ENCODE data around the gene KCTD20. TPM values are rescaled to one million over a fixed set of nuclear protein-coding genes. Genes with fewer than 3 reads are reported as not detected.
A peak's percentile ranks its signal among the peaks of the same experiment; 100 is the strongest.

The KCTD20 gene
- total and polyA plus RNA-seq, 9 of the 15 experiments (the other 6 are each of a cell fraction or from before 2014, with no cell fraction given) = 28.9 to 160 (median 70.6) TPM

DNA sequence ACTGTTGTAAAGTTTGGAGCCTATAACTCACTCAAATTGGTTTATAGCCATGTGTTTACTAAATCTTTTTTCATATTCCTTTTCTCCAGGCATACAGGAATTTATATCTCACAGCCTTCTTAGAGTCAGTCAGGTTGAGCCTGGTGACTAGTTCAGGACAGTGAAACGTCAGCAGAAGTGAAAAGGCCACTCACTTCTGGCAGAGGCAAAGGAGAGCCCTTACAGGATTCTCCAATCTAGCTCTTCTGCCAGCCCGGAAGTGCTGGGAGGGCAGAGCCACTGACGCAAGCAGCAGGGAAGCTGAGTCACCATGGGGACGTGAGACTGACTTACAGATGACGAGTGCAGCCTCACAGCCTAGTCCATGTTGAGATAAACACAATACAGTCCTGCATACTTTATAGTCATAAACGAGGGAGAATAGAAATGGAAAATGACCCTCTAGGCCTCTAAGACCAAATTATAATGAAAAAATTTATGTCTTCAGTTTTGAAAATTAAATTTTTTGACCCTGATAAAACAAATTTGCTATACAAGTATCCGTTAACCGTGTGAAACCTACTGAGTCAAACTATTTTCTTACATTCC is 1.4 kb upstream of the KCTD20 start (continued):
- TF ChIP-seq, protein P1, sequence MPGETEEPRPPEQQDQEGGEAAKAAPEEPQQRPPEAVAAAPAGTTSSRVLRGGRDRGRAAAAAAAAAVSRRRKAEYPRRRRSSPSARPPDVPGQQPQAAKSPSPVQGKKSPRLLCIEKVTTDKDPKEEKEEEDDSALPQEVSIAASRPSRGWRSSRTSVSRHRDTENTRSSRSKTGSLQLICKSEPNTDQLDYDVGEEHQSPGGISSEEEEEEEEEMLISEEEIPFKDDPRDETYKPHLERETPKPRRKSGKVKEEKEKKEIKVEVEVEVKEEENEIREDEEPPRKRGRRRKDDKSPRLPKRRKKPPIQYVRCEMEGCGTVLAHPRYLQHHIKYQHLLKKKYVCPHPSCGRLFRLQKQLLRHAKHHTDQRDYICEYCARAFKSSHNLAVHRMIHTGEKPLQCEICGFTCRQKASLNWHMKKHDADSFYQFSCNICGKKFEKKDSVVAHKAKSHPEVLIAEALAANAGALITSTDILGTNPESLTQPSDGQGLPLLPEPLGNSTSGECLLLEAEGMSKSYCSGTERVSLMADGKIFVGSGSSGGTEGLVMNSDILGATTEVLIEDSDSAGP (CRISPR knock-in tag; IDR thresholded peaks at IDR 0.05) = no peak
- TF ChIP-seq PCBP1 (IDR thresholded peaks at IDR 0.05; ENCODE audit: low read depth, low read length, poor library complexity, severe bottlenecking) (no peak), NFYB (IDR thresholded peaks at IDR 0.05; ENCODE audit: extremely low read depth, insufficient read length) (no peak), ESRRA (IDR thresholded peaks at IDR 0.05; ENCODE audit: borderline replicate concordance, low read depth) (peak; percentile 40; the same call in 1 of the 2 replicates), ZC3H4 (CRISPR knock-in tag; IDR thresholded peaks at IDR 0.05; ENCODE audit: borderline replicate concordance) (no peak), HCFC1 (IDR thresholded peaks at IDR 0.05; ENCODE audit: low read depth, low read length) (peak; percentile 31; the same call in 1 of the 2 replicates), MTA1 (IDR thresholded peaks at IDR 0.05; ENCODE audit: borderline replicate concordance) (0 out of 2 replicates have a peak, but pooled peaks have one; percentile 28), ZNF444 (CRISPR knock-in tag; IDR thresholded peaks at IDR 0.05) (no peak), MED1 (CRISPR knock-in tag; IDR thresholded peaks at IDR 0.05; ENCODE audit: borderline replicate concordance) (no peak), KLF16 (IDR thresholded peaks at IDR 0.05) (no peak), KAT2B (IDR thresholded peaks at IDR 0.05; ENCODE audit: low read depth, low read length) (no peak), PYGO2 (tag; IDR thresholded peaks at IDR 0.05) (no peak), CBX8 (IDR thresholded peaks at IDR 0.05; ENCODE audit: borderline replicate concordance, extremely low read depth, low read depth, low read length, poor library complexity, severe bottlenecking) (no peak), TEAD2 (tag; IDR thresholded peaks at IDR 0.05) (no peak), CBX3 (IDR thresholded peaks at IDR 0.05; ENCODE audit: borderline replicate concordance in 1 of 2, low read length in 2 of 2) (peak in 1 of 2 experiments; percentile 80; a peak in 1 of 3 replicates), ZEB2 (IDR thresholded peaks at IDR 0.05) (no peak), SUPT5H (IDR thresholded peaks at IDR 0.05) (peak; percentile 71), ZNF785 (CRISPR knock-in tag; IDR thresholded peaks at IDR 0.05) (no peak), RUNX1 (IDR thresholded peaks at IDR 0.05; ENCODE audit: low read depth) (no peak), ASH1L (IDR thresholded peaks at IDR 0.05; ENCODE audit: borderline replicate concordance, low read depth, partially characterized antibody) (peak; percentile 36), HMGN3 (IDR thresholded peaks at IDR 0.05; ENCODE audit: borderline replicate concordance, extremely low read depth, insufficient read length, low read depth, low read length) (no peak), ZNF384 (IDR thresholded peaks at IDR 0.05; ENCODE audit: low read depth, low read length) (no peak), ARID1B (IDR thresholded peaks at IDR 0.05) (peak; percentile 60; the same call in 1 of the 2 replicates)
- TF ChIP-seq, protein P2, sequence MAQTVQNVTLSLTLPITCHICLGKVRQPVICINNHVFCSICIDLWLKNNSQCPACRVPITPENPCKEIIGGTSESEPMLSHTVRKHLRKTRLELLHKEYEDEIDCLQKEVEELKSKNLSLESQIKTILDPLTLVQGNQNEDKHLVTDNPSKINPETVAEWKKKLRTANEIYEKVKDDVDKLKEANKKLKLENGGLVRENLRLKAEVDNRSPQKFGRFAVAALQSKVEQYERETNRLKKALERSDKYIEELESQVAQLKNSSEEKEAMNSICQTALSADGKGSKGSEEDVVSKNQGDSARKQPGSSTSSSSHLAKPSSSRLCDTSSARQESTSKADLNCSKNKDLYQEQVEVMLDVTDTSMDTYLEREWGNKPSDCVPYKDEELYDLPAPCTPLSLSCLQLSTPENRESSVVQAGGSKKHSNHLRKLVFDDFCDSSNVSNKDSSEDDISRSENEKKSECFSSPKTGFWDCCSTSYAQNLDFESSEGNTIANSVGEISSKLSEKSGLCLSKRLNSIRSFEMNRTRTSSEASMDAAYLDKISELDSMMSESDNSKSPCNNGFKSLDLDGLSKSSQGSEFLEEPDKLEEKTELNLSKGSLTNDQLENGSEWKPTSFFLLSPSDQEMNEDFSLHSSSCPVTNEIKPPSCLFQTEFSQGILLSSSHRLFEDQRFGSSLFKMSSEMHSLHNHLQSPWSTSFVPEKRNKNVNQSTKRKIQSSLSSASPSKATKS (CRISPR knock-in tag; IDR thresholded peaks at IDR 0.05) = no peak
- TF ChIP-seq, protein P3, sequence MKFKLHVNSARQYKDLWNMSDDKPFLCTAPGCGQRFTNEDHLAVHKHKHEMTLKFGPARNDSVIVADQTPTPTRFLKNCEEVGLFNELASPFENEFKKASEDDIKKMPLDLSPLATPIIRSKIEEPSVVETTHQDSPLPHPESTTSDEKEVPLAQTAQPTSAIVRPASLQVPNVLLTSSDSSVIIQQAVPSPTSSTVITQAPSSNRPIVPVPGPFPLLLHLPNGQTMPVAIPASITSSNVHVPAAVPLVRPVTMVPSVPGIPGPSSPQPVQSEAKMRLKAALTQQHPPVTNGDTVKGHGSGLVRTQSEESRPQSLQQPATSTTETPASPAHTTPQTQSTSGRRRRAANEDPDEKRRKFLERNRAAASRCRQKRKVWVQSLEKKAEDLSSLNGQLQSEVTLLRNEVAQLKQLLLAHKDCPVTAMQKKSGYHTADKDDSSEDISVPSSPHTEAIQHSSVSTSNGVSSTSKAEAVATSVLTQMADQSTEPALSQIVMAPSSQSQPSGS (CRISPR knock-in tag; IDR thresholded peaks at IDR 0.05) = no peak
